ENCODE results near the gene CATSPERB. TPM values are rescaled to one million over a fixed set of nuclear protein-coding genes. Genes with fewer than 3 reads are reported as not detected.

The CATSPERB gene
- total RNA-seq, 1 experiment from 2014 or later: 2.1 TPM

- POLR2A ChIA-PET: no interaction called here
- peak overlapping the region; percentile 77 for H3K27ac Mint-ChIP-seq (ENCODE audit: unreplicated experiment)
- no peaks in the 10 kb centered on the region for H3K27me3 ChIP-seq (replicated peaks; ENCODE audit: control insufficient read depth, insufficient read depth, low read length)
These were observed 23.8 kb upstream of the CATSPERB start for GRCh38 chr14:91755570-91756295.

GRCh38 chr14:91754819-91755218 is 22.9 kb upstream of the CATSPERB start:
- no peaks in the 10 kb centered on the region for H3K27me3 Mint-ChIP-seq (ENCODE audit: insufficient read depth, unreplicated experiment)
- ChIA-PET POLR2A (interaction anchor here (0.6 kb wide), 1 partner anchor 403 kb away, joined by 5 read pairs; no protein-coding TSS in a partner anchor), CTCF (interaction anchor here (1.8 kb wide), 1 partner anchor 26 kb away, joined by 4 read pairs; no protein-coding TSS in a partner anchor)
- Histone ChIP-seq H3K9me3 (no peaks in the 10 kb centered on the region), H3K36me3 (ENCODE audit: control insufficient read depth, insufficient read depth, low read length) (no peaks in the 10 kb centered on the region; the same call in 1 of the 2 replicates), H3K4me1 (peaks cover 42% of the 10 kb centered on the region), H3K4me3 (ENCODE audit: low read depth, low read length) (no peak overlapping the region), H3K27me3 (replicated peaks; ENCODE audit: control insufficient read depth, insufficient read depth, low read length) (no peaks in the 10 kb centered on the region)
- peaks cover 22% of the 10 kb centered on the region for H3K36me3 Mint-ChIP-seq (ENCODE audit: insufficient read depth, unreplicated experiment)
- intact Hi-C loops (cut with micrococcal nuclease; ENCODE audit: unreplicated experiment): loop anchor here (1.0 kb wide), 2 partner anchors 24 to 25 kb away; no protein-coding TSS in a partner anchor
- H3K4me1 Mint-ChIP-seq (ENCODE audit: low read depth, unreplicated experiment): peaks cover 15% of the 10 kb centered on the region
- peak overlapping the region; percentile 77 for H3K27ac Mint-ChIP-seq (ENCODE audit: unreplicated experiment)
- no peak overlapping the region for H3K4me3 Mint-ChIP-seq (ENCODE audit: unreplicated experiment)
- peak in 1 of 2 experiments; percentile 1 for DNase-seq
- H3K9me3 Mint-ChIP-seq (ENCODE audit: unreplicated experiment): peaks cover 12% of the 10 kb centered on the region
- TF ChIP-seq CTCF (IDR thresholded peaks at IDR 0.05; ENCODE audit: insufficient read depth in 1 of 2, low read depth in 1 of 2, low read length in 1 of 2, severe bottlenecking in 1 of 2, unreplicated experiment in 1 of 2): no peak
- no TSS peak for BruUV-seq (replicated peaks)

More at GRCh38 chr14:91755570-91756295, 23.8 kb upstream of the CATSPERB start:
- H3K27me3 Mint-ChIP-seq (ENCODE audit: insufficient read depth, unreplicated experiment): no peaks in the 10 kb centered on the region
- no peak overlapping the region for H3K4me3 ChIP-seq (ENCODE audit: low read depth, low read length)
- no peak overlapping the region for H3K4me3 Mint-ChIP-seq (ENCODE audit: unreplicated experiment)
- TF ChIP-seq CTCF (IDR thresholded peaks at IDR 0.05; ENCODE audit: insufficient read depth in 1 of 2, low read depth in 1 of 2, low read length in 1 of 2, severe bottlenecking in 1 of 2, unreplicated experiment in 1 of 2): no peak
- peaks cover 12% of the 10 kb centered on the region for H3K9me3 Mint-ChIP-seq (ENCODE audit: unreplicated experiment)
- no peaks in the 10 kb centered on the region; the same call in 1 of the 2 replicates for H3K9me3 ChIP-seq
- peaks cover 3% of the 10 kb centered on the region; the same call in 1 of the 2 replicates for H3K36me3 ChIP-seq (ENCODE audit: control insufficient read depth, insufficient read depth, low read length)
- H3K36me3 Mint-ChIP-seq (ENCODE audit: insufficient read depth, unreplicated experiment): peaks cover 26% of the 10 kb centered on the region
- intact Hi-C loops (cut with micrococcal nuclease; ENCODE audit: unreplicated experiment): loop anchor here (1.0 kb wide), 2 partner anchors 24 to 25 kb away; no protein-coding TSS in a partner anchor
- peaks cover 42% of the 10 kb centered on the region for H3K4me1 ChIP-seq
- TSS peak; percentile 95 for BruUV-seq (replicated peaks)
- CTCF ChIA-PET: interaction anchor here (1.3 to 1.8 kb wide), 2 partner anchors 25 to 156 kb away, joined by 3 to 4 read pairs; no protein-coding TSS in a partner anchor
- peak in 1 of 2 experiments; percentile 69 for DNase-seq
- H3K4me1 Mint-ChIP-seq (ENCODE audit: low read depth, unreplicated experiment): peaks cover 15% of the 10 kb centered on the region

- H3K4me1 Mint-ChIP-seq (ENCODE audit: low read depth, unreplicated experiment): peaks cover 15% of the 10 kb centered on the region
- ChIA-PET POLR2A (interaction anchor here (0.6 kb wide), 1 partner anchor 402 kb away, joined by 5 read pairs; no protein-coding TSS in a partner anchor), CTCF (no interaction called here)
- Histone ChIP-seq H3K27me3 (replicated peaks; ENCODE audit: control insufficient read depth, insufficient read depth, low read length) (no peaks in the 10 kb centered on the region), H3K9me3 (no peaks in the 10 kb centered on the region), H3K4me3 (ENCODE audit: low read depth, low read length) (no peak overlapping the region), H3K4me1 (peaks cover 42% of the 10 kb centered on the region), H3K36me3 (ENCODE audit: control insufficient read depth, insufficient read depth, low read length) (no peaks in the 10 kb centered on the region; the same call in 1 of the 2 replicates)
- intact Hi-C loops (cut with micrococcal nuclease; ENCODE audit: unreplicated experiment): no loop called here
- H3K27me3 Mint-ChIP-seq (ENCODE audit: insufficient read depth, unreplicated experiment): no peaks in the 10 kb centered on the region
- BruUV-seq (replicated peaks): no TSS peak
- H3K27ac Mint-ChIP-seq (ENCODE audit: unreplicated experiment): peak overlapping the region; percentile 77
- no peak for TF ChIP-seq CTCF (IDR thresholded peaks at IDR 0.05; ENCODE audit: insufficient read depth in 1 of 2, low read depth in 1 of 2, low read length in 1 of 2, severe bottlenecking in 1 of 2, unreplicated experiment in 1 of 2)
- no peak for DNase-seq
- H3K9me3 Mint-ChIP-seq (ENCODE audit: unreplicated experiment): peaks cover 12% of the 10 kb centered on the region
- peaks cover 17% of the 10 kb centered on the region for H3K36me3 Mint-ChIP-seq (ENCODE audit: insufficient read depth, unreplicated experiment)
- no peak overlapping the region for H3K4me3 Mint-ChIP-seq (ENCODE audit: unreplicated experiment)
These were observed 22.3 kb upstream of the CATSPERB start for GRCh38 chr14:91754185-91754584.

Data from Caco-2 (cell line).